Activated T-helper 2 cell treated with anti-CD3 and anti-CD28 coated beads, Interferon-gamma antibody, Interleukin-2, Interleukin-4, amounts not matched to agents 10 μg/mL and 5 μg/mL and 100 μg/mL, durations not matched to agents 14 hours and 24 hours and 36 hours (primary cell): Measurements from ENCODE around the gene RPS6KA1. TPM values are rescaled to one million over a fixed set of nuclear protein-coding genes. Genes with fewer than 3 reads are reported as not detected.

ENCODE experiments used
- DNase-seq: peaks from one replicate; pipeline ENCODE4 v3.0.0; 2021; ENCODE audit warnings: low spot score
- H3K27ac Mint-ChIP-seq: one replicate; pipeline ENCODE4 v1.8.0; 2021; ENCODE audit warnings: mixed read lengths
- H3K27me3 Mint-ChIP-seq: one replicate; pipeline ENCODE4 v1.8.0; 2021; ENCODE audit warnings: low read depth, mixed read lengths
- H3K36me3 Mint-ChIP-seq: one replicate; pipeline ENCODE4 v1.8.0; 2021; ENCODE audit warnings: low read depth, mixed read lengths
- H3K4me1 Mint-ChIP-seq: one replicate; pipeline ENCODE4 v1.8.0; 2021; ENCODE audit warnings: low read depth, mixed read lengths
- H3K4me3 Mint-ChIP-seq: one replicate; pipeline ENCODE4 v1.8.0; 2021; ENCODE audit warnings: low read depth, mild to moderate bottlenecking, moderate library complexity, mixed read lengths
- H3K9me3 Mint-ChIP-seq: one replicate; pipeline ENCODE4 v1.8.0; 2021; ENCODE audit warnings: mixed read lengths
- intact Hi-C: fragments of 100-400 bp; cut with micrococcal nuclease; formaldehyde crosslinking; loops from one replicate; pipeline ENCODE4 v1.15.1; 2023
- total RNA-seq: library from RNA; stranded (reverse); gene quantifications from 2 replicates; pipeline ENCODE4 v1.2.3, GENCODE V29; 2022

RPS6KA1 gene
- total RNA-seq, 1 donor from 2014 or later = 190 TPM

GRCh38 chr1:26536521-26536920 lies 7.0 kb downstream of the RPS6KA1 start:
- DNase-seq = no peak
- Mint-ChIP-seq H3K27me3 (no peaks in the 10 kb centered on the region), H3K4me1 (peaks cover 39% of the 10 kb centered on the region), H3K27ac (no peak overlapping the region), H3K4me3 (no peak overlapping the region), H3K36me3 (peaks cover 9% of the 10 kb centered on the region), H3K9me3 (no peaks in the 10 kb centered on the region)
- intact Hi-C loops = no loop called here

GRCh38 chr1:26537951-26538352 lies 8.4 kb downstream of the RPS6KA1 start:
- Mint-ChIP-seq H3K4me3 (no peak overlapping the region), H3K4me1 (peaks cover 53% of the 10 kb centered on the region), H3K36me3 (peaks cover 15% of the 10 kb centered on the region), H3K27ac (peak overlapping the region; percentile 64), H3K27me3 (no peaks in the 10 kb centered on the region), H3K9me3 (no peaks in the 10 kb centered on the region)
- DNase-seq = no peak
- intact Hi-C loops = no loop called here

- no peak for DNase-seq
- intact Hi-C loops = no loop called here
- Mint-ChIP-seq H3K36me3 (peaks cover 20% of the 10 kb centered on the region), H3K4me1 (peaks cover 61% of the 10 kb centered on the region), H3K9me3 (no peaks in the 10 kb centered on the region), H3K4me3 (no peak overlapping the region), H3K27ac (peak overlapping the region; percentile 64), H3K27me3 (no peaks in the 10 kb centered on the region)
Observed at GRCh38 chr1:26538480-26539412, 9.2 kb downstream of the RPS6KA1 start.

DNA sequence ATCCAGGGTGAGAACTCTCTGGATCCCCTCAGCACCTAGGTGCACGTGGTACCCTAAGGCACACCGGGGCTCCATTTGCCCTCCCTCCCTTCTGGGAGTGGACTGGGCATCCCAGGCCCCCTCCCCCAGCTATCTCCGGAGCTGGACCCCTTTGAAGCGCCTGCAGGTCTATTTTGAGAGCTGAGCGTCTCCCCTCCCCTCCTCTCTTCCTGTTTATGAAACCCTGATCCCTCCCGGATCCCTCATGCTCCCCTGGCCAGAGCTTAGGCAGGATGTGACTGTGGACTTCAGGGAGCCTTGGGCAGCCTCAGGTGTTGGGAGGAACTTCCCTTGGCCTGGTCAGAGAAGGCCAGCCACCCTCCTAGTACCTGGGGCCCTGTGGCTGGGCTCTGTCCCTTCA lies 10.2 kb downstream of the RPS6KA1 start:
- H3K27ac Mint-ChIP-seq = peak overlapping the region; percentile 89
- peaks cover 63% of the 10 kb centered on the region for H3K4me1 Mint-ChIP-seq
- no peaks in the 10 kb centered on the region for H3K27me3 Mint-ChIP-seq
- no peaks in the 10 kb centered on the region for H3K9me3 Mint-ChIP-seq
- intact Hi-C loops = loop anchor here (10.0 kb wide), 1 partner anchor 255 kb away; the partner anchor contains the start of gene SH3BGRL3
- DNase-seq = no peak
- H3K36me3 Mint-ChIP-seq = peaks cover 21% of the 10 kb centered on the region
- H3K4me3 Mint-ChIP-seq = no peak overlapping the region

GRCh38 chr1:26540351-26540750 lies 10.8 kb downstream of the RPS6KA1 start:
- H3K4me3 Mint-ChIP-seq = peak overlapping the region; percentile 27
- peaks cover 25% of the 10 kb centered on the region for H3K36me3 Mint-ChIP-seq
- DNase-seq = no peak
- peaks cover 62% of the 10 kb centered on the region for H3K4me1 Mint-ChIP-seq
- H3K27me3 Mint-ChIP-seq = no peaks in the 10 kb centered on the region
- intact Hi-C loops = loop anchor here (10.0 kb wide), 1 partner anchor 256 kb away; the partner anchor contains the start of gene SH3BGRL3
- no peaks in the 10 kb centered on the region for H3K9me3 Mint-ChIP-seq
- H3K27ac Mint-ChIP-seq = peak overlapping the region; percentile 89

DNA sequence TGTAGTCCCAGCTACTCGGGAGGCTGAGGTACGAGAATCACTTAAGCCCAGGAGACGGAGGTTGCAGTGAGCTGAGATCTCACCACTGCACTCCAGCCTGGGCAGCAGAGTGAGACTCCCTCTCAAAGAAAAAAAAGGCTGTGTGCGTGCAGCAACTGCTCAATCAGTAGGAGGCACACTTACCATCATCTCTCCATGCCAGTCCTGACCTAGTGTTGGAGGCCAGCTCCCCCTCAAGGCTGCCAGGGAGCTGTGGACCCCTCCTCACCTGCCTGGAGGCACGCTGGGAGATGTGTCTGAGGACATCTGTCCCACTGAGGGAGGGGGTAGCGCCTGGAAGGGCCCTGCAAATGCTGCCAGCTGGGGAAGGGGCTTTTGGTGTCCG lies 11.9 kb downstream of the RPS6KA1 start:
- peaks cover 62% of the 10 kb centered on the region for H3K4me1 Mint-ChIP-seq
- intact Hi-C loops = loop anchor here (1.0 to 10.0 kb wide), 2 partner anchors 249 to 257 kb away; partner anchors contain the start of gene SH3BGRL3
- H3K9me3 Mint-ChIP-seq = no peaks in the 10 kb centered on the region
- no peak for DNase-seq
- H3K27me3 Mint-ChIP-seq = no peaks in the 10 kb centered on the region
- H3K27ac Mint-ChIP-seq = peak overlapping the region; percentile 97
- H3K36me3 Mint-ChIP-seq = peaks cover 33% of the 10 kb centered on the region
- peak overlapping the region; percentile 77 for H3K4me3 Mint-ChIP-seq

GRCh38 chr1:26541816-26542711 lies 12.5 kb downstream of the RPS6KA1 start:
- H3K9me3 Mint-ChIP-seq = no peaks in the 10 kb centered on the region
- peak overlapping the region; percentile 77 for H3K4me3 Mint-ChIP-seq
- intact Hi-C loops = loop anchor here (1.0 to 10.0 kb wide), 5 partner anchors 38 to 257 kb away; partner anchors contain the start of gene SH3BGRL3
- peaks cover 67% of the 10 kb centered on the region for H3K4me1 Mint-ChIP-seq
- H3K36me3 Mint-ChIP-seq = peaks cover 40% of the 10 kb centered on the region
- no peaks in the 10 kb centered on the region for H3K27me3 Mint-ChIP-seq
- H3K27ac Mint-ChIP-seq = peak overlapping the region; percentile 97
- DNase-seq = peak; percentile 73

DNA sequence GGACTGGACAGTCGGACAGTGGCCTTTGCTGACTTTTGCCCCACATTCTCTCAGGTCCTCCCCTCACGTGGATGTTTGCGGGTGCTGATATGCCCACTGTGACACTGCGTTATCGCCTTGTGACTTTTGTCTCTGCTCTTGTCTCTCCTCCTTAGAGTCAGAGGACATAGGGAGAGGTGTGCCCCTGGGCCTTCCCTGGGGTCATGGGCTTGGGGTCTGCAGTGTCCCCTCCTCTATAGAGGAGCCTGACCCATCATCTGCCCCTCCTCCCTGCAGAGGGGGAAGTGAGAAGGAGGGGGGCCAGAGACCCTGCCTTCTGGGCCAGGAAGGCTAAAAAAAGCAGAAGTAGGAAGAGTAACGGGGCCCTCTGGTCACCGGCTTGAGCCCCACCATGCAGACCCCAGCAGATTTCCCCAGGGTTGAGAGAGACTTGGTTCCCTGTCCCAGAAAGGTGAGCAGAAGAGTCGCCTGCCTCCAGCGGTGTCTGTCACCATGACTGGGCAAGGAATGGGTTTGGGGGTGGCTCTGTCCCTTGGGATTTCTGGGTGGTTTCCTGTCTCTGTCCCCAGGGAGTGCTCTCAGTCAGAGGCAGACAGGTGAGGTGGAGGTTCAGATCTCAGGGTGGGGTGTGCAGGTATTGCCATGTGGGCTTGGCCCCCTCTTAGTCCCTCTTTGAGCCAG lies 13.3 kb downstream of the RPS6KA1 start:
- Mint-ChIP-seq H3K36me3 (peaks cover 48% of the 10 kb centered on the region), H3K4me3 (peak overlapping the region; percentile 77), H3K27me3 (no peaks in the 10 kb centered on the region), H3K27ac (peak overlapping the region; percentile 97), H3K9me3 (no peaks in the 10 kb centered on the region), H3K4me1 (peaks cover 76% of the 10 kb centered on the region)
- intact Hi-C loops = loop anchor here (1.0 to 10.0 kb wide), 4 partner anchors 37 to 258 kb away; partner anchors contain the start of gene SH3BGRL3
- no peak for DNase-seq

DNA sequence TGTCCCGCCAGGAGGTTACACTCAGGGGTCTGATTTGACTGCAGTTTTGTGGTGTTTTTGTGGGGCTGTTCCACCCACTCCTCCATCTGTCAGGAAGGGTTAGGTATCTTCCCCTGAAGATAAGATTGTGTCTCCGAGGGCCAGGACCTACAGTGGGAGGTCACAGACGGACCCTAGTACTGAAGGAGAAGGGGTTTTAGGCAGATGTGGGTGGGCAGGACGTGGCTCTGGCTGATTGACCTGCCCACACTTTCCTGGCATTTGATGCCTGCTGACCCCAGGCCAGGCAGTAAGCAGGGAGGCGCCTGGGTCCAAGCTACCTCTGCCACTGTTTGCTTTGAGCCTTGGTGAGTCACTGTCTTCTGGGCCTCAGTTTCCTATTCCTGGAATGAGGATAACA lies 13.9 kb downstream of the RPS6KA1 start:
- H3K27me3 Mint-ChIP-seq = no peaks in the 10 kb centered on the region
- intact Hi-C loops = loop anchor here (10.0 kb wide), 1 partner anchor 259 kb away; the partner anchor contains the start of gene SH3BGRL3

GRCh38 chr1:26544126-26544525 lies 14.6 kb downstream of the RPS6KA1 start:
- H3K9me3 Mint-ChIP-seq = no peaks in the 10 kb centered on the region
- intact Hi-C loops = loop anchor here (2.0 to 10.0 kb wide), 2 partner anchors 71 to 259 kb away; partner anchors contain the start of genes HMGN2 and SH3BGRL3
- no peaks in the 10 kb centered on the region for H3K27me3 Mint-ChIP-seq
- H3K4me1 Mint-ChIP-seq = peaks cover 72% of the 10 kb centered on the region
- peak overlapping the region; percentile 97 for H3K27ac Mint-ChIP-seq
- peaks cover 51% of the 10 kb centered on the region for H3K36me3 Mint-ChIP-seq
- H3K4me3 Mint-ChIP-seq = peak overlapping the region; percentile 34
- no peak for DNase-seq

More for the DNA sequence above, 13.9 kb downstream of the RPS6KA1 start:
- H3K4me3 Mint-ChIP-seq = peak overlapping the region; percentile 22
- no peaks in the 10 kb centered on the region for H3K9me3 Mint-ChIP-seq
- H3K27ac Mint-ChIP-seq = peak overlapping the region; percentile 97
- peaks cover 76% of the 10 kb centered on the region for H3K4me1 Mint-ChIP-seq
- no peak for DNase-seq
- H3K36me3 Mint-ChIP-seq = peaks cover 50% of the 10 kb centered on the region

- H3K4me1 Mint-ChIP-seq = peaks cover 61% of the 10 kb centered on the region
- intact Hi-C loops = loop anchor here (1.0 to 10.0 kb wide), 3 partner anchors 73 to 261 kb away; partner anchors contain the start of genes HMGN2, PIGV and SH3BGRL3
- no peaks in the 10 kb centered on the region for H3K9me3 Mint-ChIP-seq
- H3K27ac Mint-ChIP-seq = peak overlapping the region; percentile 94
- peak overlapping the region; percentile 91 for H3K4me3 Mint-ChIP-seq
- H3K27me3 Mint-ChIP-seq = no peaks in the 10 kb centered on the region
- H3K36me3 Mint-ChIP-seq = peaks cover 53% of the 10 kb centered on the region
- no peak for DNase-seq
Observed at GRCh38 chr1:26545969-26546323, 16.4 kb downstream of the RPS6KA1 start.

DNA sequence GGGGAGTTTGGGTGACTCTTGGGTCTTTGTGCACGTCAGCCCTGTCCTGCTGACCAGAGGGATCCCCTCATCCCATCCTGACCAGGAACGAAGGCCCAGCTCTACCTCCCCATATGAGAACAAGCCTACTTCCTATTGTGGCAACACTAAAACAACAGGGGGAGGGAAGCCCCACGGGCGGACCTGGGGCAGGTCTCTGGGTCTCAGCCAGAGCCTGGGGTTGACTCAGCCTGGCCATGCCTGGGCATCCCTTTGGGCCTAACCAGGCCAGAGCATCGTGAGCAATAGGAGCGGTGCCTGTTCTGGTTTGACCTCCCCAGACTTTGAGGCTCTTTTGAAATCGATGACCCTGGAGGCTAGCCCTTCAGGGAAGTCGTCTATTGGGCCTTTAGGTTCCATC lies 16.8 kb downstream of the RPS6KA1 start:
- intact Hi-C loops = loop anchor here (10.0 kb wide), 1 partner anchor 262 kb away; the partner anchor contains the start of gene SH3BGRL3
- no peak for DNase-seq
- Mint-ChIP-seq H3K36me3 (peaks cover 57% of the 10 kb centered on the region), H3K27me3 (no peaks in the 10 kb centered on the region), H3K27ac (peak overlapping the region; percentile 94), H3K9me3 (no peaks in the 10 kb centered on the region), H3K4me1 (peaks cover 60% of the 10 kb centered on the region), H3K4me3 (peak overlapping the region; percentile 91)
